Stimulated activated CD4-positive, alpha-beta T cell treated with anti-CD3 and anti-CD28 coated beads, Interleukin-4, amount 100 ng/mL, for 4 hours (primary cell): ENCODE measurements around the gene CSNK2A1.

ENCODE experiments used
- DNase-seq, 2 experiments: peaks; one replicate each; pipeline ENCODE4 v3.0.0-alpha.2; 2020

Gene CSNK2A1

GRCh38 chr20:445514-446336 is 97.9 kb downstream of the CSNK2A1 start:
- DNase-seq, result no peak

- DNase-seq, result no peak
Measured at GRCh38 chr20:444862-445426, 98.6 kb downstream of the CSNK2A1 start.

- no peak for DNase-seq
Measured at GRCh38 chr20:444117-444516, 99.5 kb downstream of the CSNK2A1 start.

- no peak for DNase-seq
Measured at GRCh38 chr20:443223-443775, 100.3 kb downstream of the CSNK2A1 start.

- DNase-seq, result no peak
Measured at GRCh38 chr20:440636-441035, 103.0 kb downstream of the CSNK2A1 start.

GRCh38 chr20:440148-440547 is 103.4 kb downstream of the CSNK2A1 start:
- no peak for DNase-seq

- peak; percentile 25 to 60 for DNase-seq
Measured at GRCh38 chr20:438571-439469, 104.8 kb downstream of the CSNK2A1 start.

- no peak for DNase-seq
Measured at GRCh38 chr20:437787-438486, 105.7 kb downstream of the CSNK2A1 start.

- DNase-seq, result no peak
Measured at GRCh38 chr20:436476-436875, 107.1 kb downstream of the CSNK2A1 start.

- DNase-seq, result no peak
Measured at GRCh38 chr20:435558-435957, 108.0 kb downstream of the CSNK2A1 start.

GRCh38 chr20:434661-435419 is 108.8 kb downstream of the CSNK2A1 start:
- DNase-seq, result no peak

- DNase-seq, result no peak
Measured at GRCh38 chr20:434221-434620, 109.4 kb downstream of the CSNK2A1 start.

GRCh38 chr20:433300-433975 is 110.2 kb downstream of the CSNK2A1 start:
- peak; percentile 49 to 88 for DNase-seq

- no peak for DNase-seq
Measured at GRCh38 chr20:432677-433299, 110.8 kb downstream of the CSNK2A1 start.

- DNase-seq, result no peak
Measured at GRCh38 chr20:432208-432607, 111.4 kb downstream of the CSNK2A1 start.

GRCh38 chr20:431012-431904 is 112.3 kb downstream of the CSNK2A1 start:
- DNase-seq, result peak in 1 of 2 experiments; percentile 32

GRCh38 chr20:430091-430999 is 113.2 kb downstream of the CSNK2A1 start:
- DNase-seq, result no peak

GRCh38 chr20:428658-429200 is 114.9 kb downstream of the CSNK2A1 start:
- DNase-seq, result no peak
